COLO668 (cell line): ENCODE results near the gene PTGDR.

Experiments used
- DNase-seq: peaks from one replicate; lab custom pipeline; 2025; ENCODE audit not compliant: unreplicated experiment; lab: John Stamatoyannopoulos, UW

PTGDR gene

DNA sequence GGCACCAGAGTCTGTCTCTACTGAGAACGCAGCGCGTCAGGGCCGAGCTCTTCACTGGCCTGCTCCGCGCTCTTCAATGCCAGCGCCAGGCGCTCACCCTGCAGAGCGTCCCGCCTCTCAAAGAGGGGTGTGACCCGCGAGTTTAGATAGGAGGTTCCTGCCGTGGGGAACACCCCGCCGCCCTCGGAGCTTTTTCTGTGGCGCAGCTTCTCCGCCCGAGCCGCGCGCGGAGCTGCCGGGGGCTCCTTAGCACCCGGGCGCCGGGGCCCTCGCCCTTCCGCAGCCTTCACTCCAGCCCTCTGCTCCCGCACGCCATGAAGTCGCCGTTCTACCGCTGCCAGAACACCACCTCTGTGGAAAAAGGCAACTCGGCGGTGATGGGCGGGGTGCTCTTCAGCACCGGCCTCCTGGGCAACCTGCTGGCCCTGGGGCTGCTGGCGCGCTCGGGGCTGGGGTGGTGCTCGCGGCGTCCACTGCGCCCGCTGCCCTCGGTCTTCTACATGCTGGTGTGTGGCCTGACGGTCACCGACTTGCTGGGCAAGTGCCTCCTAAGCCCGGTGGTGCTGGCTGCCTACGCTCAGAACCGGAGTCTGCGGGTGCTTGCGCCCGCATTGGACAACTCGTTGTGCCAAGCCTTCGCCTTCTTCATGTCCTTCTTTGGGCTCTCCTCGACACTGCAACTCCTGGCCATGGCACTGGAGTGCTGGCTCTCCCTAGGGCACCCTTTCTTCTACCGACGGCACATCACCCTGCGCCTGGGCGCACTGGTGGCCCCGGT is at the start of gene PTGDR:
Gene PTGDR, plus strand, starts transcription at position 198 of the 778 bp plus-strand sequence. Its CDS starts 117 bp downstream, at position 315.
- no peak for DNase-seq

DNA sequence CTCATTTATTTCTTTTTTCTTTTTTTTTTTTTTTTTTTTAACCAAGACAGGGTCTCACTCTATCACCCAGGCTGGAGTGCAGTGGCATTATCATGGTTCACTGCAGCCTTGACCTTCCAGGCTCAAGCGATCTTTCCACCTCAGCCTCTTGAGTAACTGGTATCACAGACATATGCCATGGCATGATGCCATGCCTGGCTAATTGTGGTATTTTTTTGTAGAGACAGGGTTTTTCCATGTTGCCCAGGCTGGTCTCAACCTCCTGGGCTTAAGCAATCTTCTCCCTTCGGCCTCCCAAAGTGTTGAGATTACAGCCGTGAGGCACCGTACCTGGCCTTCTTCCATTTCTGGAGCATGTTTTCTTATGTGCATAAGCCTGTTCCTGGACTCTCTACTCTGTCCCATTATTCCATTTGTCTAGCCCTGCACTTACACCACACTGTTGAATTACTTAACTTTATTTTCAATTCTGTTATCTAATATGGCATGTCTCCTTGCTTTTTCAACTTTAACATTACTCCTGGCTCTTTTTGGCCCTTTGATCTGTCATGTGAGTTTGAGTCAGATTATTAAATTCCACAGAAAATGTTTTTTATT is 47.9 kb upstream of the PTGDR start:
- DNase-seq, result no peak

DNA sequence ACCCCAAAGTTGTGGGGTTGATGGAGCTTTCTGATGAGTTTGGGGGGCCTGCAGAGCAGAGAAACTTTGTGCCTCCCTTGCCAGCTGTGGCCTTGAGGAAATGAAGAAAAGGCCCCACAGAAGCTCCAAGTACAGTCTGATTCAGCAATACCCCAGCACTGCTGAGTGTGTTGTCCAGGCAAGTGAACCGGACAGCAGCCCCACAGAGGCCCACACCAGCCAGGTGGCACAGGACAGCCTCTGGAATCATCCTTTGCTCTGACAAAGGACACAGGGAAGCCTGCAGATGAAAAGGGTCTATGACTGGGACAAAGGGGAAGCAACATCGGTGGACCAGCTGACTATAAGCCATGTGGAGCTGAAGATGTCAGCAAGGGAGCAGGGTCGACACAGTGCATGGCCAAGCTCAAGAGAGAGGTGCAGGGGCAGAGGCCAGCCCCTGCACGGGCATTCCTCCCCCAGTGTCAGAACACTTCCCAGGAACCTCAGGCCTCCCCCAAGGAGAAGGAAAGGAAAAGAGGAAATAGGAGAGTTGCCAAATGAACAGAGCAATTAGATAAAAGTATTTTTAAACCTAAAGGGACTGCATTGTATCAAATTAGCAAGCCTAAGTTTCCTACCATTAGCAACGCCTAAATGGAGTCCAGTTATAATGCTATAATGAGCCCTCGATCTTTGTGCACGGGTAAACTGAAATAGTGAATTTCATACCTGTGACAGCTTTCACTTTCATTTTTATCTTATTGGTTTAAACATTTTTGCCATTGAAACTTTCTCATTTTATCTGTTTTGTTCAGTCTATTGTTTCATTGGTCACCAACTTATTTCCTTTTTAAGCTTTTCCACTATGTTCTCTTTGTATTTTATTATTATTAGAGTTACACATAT is 46.3 kb upstream of the PTGDR start:
- no peak for DNase-seq

DNA sequence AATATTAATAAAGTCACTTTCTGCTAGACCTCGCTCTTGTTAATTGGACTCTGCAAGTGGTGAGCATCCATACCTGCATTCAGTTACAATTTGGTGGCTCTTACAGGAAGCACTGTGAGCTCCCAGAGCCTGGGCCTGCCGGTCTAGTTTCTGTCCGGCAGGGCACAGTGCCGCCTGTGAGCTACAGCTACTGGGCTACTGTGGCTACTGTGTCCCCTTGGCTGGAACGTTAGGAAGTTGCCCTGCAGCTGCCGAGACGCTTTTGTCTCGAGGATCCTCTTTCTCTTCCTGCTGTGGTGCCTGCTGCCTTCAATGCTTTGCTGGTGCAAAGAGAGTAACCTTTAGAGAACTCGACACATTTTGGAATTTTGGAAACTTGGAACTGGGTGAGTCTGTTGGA is 44.6 kb upstream of the PTGDR start:
- no peak for DNase-seq

GRCh38 chr14:52227619-52228222 is 39.8 kb upstream of the PTGDR start:
- no peak for DNase-seq

GRCh38 chr14:52233693-52234092 is 33.8 kb upstream of the PTGDR start:
- DNase-seq, result no peak

DNA sequence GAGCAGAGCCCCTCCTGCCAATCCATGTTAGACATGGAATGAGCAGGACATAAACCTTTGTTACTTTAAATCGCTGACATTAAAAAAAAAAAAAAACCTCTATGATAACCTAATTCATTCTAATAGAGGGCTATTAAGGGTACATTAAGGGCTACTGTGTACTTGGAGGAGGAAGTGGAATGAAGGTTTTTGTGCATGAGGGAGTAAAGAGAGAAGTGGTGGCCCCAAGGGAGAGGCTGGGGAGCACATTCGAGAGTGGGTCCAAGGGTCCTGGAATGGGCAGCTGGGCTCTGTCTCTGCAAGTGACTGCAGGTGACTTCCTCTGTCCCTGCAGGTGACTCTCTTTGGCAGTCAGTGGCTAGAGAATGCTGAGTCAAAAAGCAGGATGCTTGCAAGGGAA is 32.1 kb upstream of the PTGDR start:
- no peak for DNase-seq

- DNase-seq, result no peak
Measured at GRCh38 chr14:52235866-52236510, 31.5 kb upstream of the PTGDR start.

DNA sequence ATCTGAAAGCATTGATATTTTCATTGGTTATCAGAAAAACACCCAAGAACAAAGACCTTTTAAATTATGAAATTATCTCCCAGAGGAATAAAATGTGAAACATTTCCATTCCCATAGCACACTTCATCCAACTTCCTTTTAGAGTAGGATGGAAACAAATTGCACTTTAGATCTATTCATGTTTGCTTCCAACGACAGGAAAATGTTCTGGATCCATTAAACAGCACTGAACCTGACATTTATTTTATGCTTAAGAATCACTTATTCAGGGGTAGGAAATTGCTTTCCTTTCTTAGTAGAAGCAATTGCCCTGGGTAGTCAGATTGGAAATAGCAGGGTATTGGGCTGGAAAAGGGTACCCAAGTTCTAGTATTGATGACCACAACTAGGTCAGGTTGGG is 28.8 kb upstream of the PTGDR start:
- no peak for DNase-seq

DNA sequence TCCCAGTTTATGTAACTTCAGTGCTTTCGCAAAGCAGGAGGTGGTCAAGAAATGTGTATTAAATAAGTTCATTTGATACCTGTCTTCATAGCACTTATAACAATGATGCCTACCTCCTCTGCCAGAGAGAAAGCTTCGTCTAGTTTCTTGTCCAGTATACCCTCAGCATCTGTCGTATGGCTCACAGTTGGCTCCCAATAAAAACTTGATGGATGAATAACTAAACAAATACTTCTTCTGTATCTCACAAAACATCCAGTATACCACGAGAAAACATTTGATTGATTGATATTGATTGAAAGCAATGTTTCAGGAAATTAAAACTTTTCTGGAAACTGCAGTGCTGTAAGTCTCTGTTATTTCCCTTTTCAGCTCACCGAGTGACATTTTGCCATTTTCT is 26.9 kb upstream of the PTGDR start:
- no peak for DNase-seq

DNA sequence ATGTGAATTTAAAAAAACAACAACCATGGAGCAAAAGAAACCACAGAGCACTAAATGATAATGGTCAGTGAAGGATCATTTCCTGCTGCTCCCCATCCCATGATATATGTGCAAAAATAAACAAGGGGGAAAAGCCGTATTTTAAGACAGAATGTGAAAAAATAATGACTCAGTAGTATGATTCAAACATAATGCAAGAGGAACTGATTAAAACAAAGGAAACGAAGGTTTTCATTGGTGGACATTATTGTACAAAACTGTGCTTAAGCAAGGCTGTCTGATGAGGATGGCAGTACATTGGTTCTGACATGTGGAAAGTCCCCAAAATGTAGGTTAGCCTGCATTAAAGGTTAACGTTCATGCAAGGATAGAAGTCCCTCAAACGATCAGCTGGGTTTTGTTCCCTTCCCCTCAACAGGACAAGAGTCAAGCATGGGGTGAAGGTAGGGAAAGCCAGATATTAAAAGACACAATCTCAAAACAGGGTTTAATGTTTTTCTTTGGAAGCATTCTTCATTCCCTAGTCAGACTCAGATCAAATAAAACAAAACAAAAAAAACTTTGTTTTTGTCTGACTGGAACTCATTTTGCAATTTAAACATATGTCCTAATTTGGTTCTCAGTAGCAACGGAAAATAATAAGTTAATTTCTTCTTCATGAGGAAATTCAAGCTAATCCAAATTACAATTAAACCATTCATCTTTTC is 26.3 kb upstream of the PTGDR start:
- no peak for DNase-seq

GRCh38 chr14:52244328-52244727 is 23.2 kb upstream of the PTGDR start:
- no peak for DNase-seq

- DNase-seq, result no peak
Measured at GRCh38 chr14:52244997-52245396, 22.5 kb upstream of the PTGDR start.

DNA sequence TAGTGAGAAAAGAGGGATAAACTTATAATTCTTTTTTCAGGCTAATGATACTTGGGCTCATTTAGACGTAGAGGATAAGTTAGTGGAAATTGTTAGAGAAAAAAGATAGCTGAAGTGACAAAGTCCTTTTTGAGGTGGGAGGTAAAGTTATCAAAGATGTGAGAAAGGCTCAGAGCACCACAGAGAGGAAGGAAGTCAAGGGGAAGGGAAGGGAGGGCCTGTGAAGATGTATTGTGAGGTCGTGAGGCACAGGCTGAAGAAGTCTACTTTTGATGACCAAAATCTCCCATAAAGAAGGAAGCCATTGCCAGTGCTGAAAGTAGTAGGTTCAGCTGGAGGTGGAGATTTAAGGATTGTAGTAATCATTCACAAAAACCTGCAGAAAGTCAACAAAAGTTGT is 19.4 kb upstream of the PTGDR start:
- DNase-seq, result no peak

- no peak for DNase-seq
Measured at GRCh38 chr14:52251724-52252123, 15.8 kb upstream of the PTGDR start.

DNA sequence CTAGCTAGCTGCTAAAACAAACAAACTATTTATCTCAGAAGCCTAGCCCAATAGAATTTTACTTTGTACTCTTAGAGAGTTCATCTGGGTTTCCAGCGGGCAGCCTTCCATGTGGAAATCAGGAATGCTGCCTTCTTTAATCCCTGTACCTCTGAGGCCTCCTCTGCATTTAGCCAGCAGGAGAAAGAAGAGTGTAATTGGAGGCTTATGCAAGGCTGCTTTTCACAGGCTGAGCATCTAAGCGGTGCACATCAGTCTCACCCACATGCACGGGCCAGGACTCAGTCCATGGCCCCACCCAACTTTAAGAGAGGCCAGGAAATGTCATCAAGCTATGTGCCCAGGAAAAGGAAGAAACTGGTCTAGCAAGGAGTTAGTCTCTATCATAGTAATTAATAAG is 14.0 kb upstream of the PTGDR start:
- no peak for DNase-seq

GRCh38 chr14:52254086-52254485 is 13.4 kb upstream of the PTGDR start:
- no peak for DNase-seq

DNA sequence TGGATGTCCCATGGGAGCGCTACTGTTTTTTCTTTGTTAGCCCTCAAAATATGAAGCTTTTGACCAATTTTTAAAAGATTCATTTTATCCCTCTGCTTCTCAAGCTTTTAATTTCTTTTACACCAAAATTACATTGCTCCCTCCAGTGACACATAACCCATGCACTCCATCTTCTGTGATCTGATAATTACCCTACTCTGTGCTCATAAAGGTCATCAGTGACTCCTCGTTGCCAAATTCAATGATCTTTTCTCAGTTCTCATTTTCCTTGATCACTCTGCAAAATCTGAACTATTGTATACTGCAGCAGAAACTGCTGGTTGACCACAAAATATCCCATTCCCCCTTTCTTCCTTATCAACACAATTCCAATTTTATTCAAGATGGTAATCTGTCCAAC is 8.7 kb upstream of the PTGDR start:
- DNase-seq, result no peak

GRCh38 chr14:52259434-52259833 is 8.1 kb upstream of the PTGDR start:
- no peak for DNase-seq

DNA sequence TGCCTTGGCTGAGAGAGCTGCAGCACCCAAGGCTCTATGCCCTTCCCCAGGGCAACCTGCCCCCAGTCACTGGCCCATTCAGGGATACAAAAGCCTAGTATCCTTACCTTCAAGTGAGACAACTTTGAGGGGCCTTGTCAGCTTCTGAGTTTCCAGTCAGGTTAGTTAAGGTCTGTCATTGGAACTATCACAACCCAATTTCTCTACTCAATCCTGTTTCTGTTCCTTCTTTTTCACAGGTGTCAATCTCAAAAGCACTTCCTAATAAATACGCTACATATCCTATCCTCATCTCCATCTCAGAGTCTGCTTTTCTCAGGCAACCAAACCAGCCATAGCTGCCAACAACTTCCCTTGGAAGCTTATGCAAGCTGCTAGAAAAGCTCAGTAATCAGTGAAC is 4.9 kb upstream of the PTGDR start:
- no peak for DNase-seq
